Measurements from ENCODE around the gene TSKU.

The TSKU gene

DNA sequence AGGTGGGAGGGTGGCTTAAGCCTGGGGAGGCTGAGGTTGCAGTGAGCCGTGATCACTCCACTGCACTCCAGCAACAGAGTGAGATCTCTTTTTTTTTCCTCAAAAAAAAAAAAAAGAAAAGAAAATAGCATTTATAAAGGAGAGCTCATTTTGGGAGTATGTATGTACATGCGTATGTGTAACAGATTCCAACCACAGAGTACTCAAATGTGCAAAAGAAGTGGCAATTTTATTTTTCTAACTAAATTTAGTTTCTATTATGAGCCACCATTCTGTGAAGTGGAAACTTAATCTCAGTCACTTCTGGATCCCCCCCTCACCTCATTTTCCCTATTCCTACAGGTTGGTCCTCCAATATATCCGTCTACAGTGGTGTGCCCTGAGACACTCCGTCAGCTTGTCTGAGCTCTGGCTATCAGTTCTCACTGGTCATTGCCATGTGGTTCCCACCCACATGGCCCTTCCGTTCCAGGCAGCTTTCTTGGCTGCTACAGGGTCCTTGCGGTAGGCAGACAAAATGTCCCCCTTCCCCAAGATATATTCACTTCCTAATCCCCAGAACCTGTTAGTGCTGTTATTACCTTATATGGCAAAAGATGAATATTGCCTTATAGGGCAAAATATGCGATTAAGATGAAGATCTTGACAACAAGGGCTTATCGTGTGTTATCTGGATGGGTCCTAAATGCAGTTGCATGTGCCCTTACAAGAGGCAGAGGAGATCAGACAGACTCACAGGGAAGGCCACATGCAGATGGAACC is 35.8 kb upstream of the TSKU start:
- no peak overlapping the region for H3K9ac ChIP-seq (ENCODE audit: low read depth, low read length)
- DNase-seq = no peak

DNA sequence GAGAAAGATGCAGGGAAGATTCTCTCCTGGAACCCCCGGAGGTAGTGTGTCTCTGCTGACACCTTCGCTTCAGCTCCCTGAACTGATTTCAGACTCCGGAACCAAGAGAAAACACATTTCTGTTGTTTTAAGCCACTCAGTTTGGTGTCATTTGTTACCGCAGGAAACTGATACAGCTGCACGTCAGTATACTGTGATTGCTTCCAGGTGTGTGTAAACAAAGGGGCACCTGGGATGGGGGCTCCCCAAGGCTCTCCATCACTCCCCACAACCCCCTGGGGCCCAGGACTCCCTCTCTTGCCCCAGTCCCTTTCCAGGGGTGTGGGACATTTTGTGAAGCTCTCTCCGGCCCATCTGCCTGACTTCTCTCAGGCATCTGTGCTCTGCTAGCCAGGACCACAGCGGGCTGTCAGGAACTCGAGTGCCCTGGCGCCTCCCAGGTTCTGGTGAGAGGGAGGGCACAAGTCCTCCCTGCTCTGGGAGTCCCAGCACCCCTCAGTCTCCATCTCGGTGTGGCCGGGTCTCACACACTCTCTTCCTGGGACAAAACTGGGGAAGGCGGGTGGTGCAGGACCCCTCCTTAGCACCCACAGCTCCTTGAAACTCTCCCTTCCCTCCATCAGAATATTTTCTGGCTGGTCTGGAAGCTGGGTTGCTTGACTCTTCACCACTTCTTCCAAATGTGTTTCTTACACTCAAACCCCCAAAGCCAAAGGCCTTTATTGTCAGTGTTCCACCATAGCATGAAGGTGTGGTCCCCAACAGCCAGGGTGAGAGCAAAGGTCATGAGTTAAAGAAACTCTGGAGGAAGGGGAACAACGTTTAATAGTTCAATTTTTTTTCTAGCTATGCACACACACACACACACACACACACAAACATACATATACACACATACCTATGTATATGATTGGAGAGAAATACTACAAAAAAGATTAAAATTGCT is 35.0 kb upstream of the TSKU start:
- H3K27ac ChIP-seq (ENCODE audit: low read length) = no peak overlapping the region
- no peak overlapping the region for H3K4me2 ChIP-seq (ENCODE audit: insufficient read depth, low read length)
- ATAC-seq (ENCODE audit: insufficient read depth, low read depth) = no peak

More for the DNA sequence above, 35.8 kb upstream of the TSKU start:
- Histone ChIP-seq H3K27me3 (ENCODE audit: insufficient read depth, low read length, poor library complexity) (peaks cover 17% of the 10 kb centered on the region), H3K79me2 (ENCODE audit: insufficient read depth, low read length) (no peaks in the 10 kb centered on the region), H3K4me1 (ENCODE audit: insufficient read depth, low read length) (no peaks in the 10 kb centered on the region), H3K4me2 (ENCODE audit: insufficient read depth, low read length) (no peak overlapping the region), H3K27ac (ENCODE audit: low read length) (no peak overlapping the region), H3K4me3 (ENCODE audit: low read depth in 1 of 2, low read length in 2 of 2) (no peak overlapping the region), H3K9me3 (ENCODE audit: insufficient read depth, low read length, severe bottlenecking) (no peaks in the 10 kb centered on the region), H2AFZ (ENCODE audit: low read depth, low read length) (no peak overlapping the region), H3K36me3 (ENCODE audit: insufficient read depth, low read length) (no peaks in the 10 kb centered on the region), H4K20me1 (ENCODE audit: insufficient read depth, low read length) (peaks cover 2% of the 10 kb centered on the region)
- no peak for TF ChIP-seq EZH2 (IDR thresholded peaks at IDR 0.05; ENCODE audit: borderline replicate concordance, low read depth, low read length, severe bottlenecking)
- TF ChIP-seq, protein P1, sequence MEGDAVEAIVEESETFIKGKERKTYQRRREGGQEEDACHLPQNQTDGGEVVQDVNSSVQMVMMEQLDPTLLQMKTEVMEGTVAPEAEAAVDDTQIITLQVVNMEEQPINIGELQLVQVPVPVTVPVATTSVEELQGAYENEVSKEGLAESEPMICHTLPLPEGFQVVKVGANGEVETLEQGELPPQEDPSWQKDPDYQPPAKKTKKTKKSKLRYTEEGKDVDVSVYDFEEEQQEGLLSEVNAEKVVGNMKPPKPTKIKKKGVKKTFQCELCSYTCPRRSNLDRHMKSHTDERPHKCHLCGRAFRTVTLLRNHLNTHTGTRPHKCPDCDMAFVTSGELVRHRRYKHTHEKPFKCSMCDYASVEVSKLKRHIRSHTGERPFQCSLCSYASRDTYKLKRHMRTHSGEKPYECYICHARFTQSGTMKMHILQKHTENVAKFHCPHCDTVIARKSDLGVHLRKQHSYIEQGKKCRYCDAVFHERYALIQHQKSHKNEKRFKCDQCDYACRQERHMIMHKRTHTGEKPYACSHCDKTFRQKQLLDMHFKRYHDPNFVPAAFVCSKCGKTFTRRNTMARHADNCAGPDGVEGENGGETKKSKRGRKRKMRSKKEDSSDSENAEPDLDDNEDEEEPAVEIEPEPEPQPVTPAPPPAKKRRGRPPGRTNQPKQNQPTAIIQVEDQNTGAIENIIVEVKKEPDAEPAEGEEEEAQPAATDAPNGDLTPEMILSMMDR (IDR thresholded peaks at IDR 0.05; ENCODE audit: borderline replicate concordance, extremely low read depth, low read length, poor library complexity, severe bottlenecking) = no peak
- ATAC-seq (ENCODE audit: insufficient read depth, low read depth) = no peak

DNA sequence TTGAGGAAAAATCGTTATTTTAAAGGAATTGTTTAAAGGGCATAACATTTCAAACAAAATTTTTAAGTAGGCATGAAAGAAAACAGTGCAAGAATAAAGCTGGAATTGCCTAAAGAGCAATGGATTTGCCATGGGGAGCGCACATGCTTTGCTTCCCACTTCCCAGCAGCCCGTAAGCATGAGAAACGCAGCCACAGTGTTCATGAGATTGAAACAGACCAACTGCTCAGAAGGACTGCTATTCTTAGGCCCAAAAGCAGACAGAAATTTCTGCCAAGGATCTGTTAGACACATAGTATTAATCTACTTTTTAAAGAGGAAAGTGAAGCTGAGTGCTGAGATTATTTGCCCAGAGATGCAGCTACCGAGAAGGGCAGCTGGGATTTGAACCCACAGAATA is 34.2 kb upstream of the TSKU start:
- Histone ChIP-seq H3K27me3 (ENCODE audit: insufficient read depth, low read length, poor library complexity) (peaks cover 13% of the 10 kb centered on the region), H3K4me2 (ENCODE audit: insufficient read depth, low read length) (no peak overlapping the region), H3K4me1 (ENCODE audit: insufficient read depth, low read length) (no peaks in the 10 kb centered on the region), H3K4me3 (ENCODE audit: low read depth in 1 of 2, low read length in 2 of 2) (no peak overlapping the region), H3K36me3 (ENCODE audit: insufficient read depth, low read length) (no peaks in the 10 kb centered on the region), H3K9ac (ENCODE audit: low read depth, low read length) (no peak overlapping the region), H3K79me2 (ENCODE audit: insufficient read depth, low read length) (no peaks in the 10 kb centered on the region), H2AFZ (ENCODE audit: low read depth, low read length) (no peak overlapping the region), H3K27ac (ENCODE audit: low read length) (no peak overlapping the region), H3K9me3 (ENCODE audit: insufficient read depth, low read length, severe bottlenecking) (no peaks in the 10 kb centered on the region), H4K20me1 (ENCODE audit: insufficient read depth, low read length) (peaks cover 2% of the 10 kb centered on the region)
- DNase-seq (no peak), ATAC-seq (ENCODE audit: insufficient read depth, low read depth) (no peak)
- TF ChIP-seq, protein P1 (IDR thresholded peaks at IDR 0.05; ENCODE audit: borderline replicate concordance, extremely low read depth, low read length, poor library complexity, severe bottlenecking) = no peak
- TF ChIP-seq EZH2 (IDR thresholded peaks at IDR 0.05; ENCODE audit: borderline replicate concordance, low read depth, low read length, severe bottlenecking) = no peak

More for the DNA sequence above, 35.0 kb upstream of the TSKU start:
- Histone ChIP-seq H3K27me3 (ENCODE audit: insufficient read depth, low read length, poor library complexity) (peaks cover 16% of the 10 kb centered on the region), H4K20me1 (ENCODE audit: insufficient read depth, low read length) (peaks cover 2% of the 10 kb centered on the region), H3K9me3 (ENCODE audit: insufficient read depth, low read length, severe bottlenecking) (no peaks in the 10 kb centered on the region), H3K79me2 (ENCODE audit: insufficient read depth, low read length) (no peaks in the 10 kb centered on the region), H2AFZ (ENCODE audit: low read depth, low read length) (no peak overlapping the region), H3K4me3 (ENCODE audit: low read depth in 1 of 2, low read length in 2 of 2) (no peak overlapping the region), H3K4me1 (ENCODE audit: insufficient read depth, low read length) (no peaks in the 10 kb centered on the region), H3K9ac (ENCODE audit: low read depth, low read length) (no peak overlapping the region), H3K36me3 (ENCODE audit: insufficient read depth, low read length) (no peaks in the 10 kb centered on the region)
- no peak for DNase-seq
- TF ChIP-seq, protein P1 (IDR thresholded peaks at IDR 0.05; ENCODE audit: borderline replicate concordance, extremely low read depth, low read length, poor library complexity, severe bottlenecking) = no peak
- TF ChIP-seq EZH2 (IDR thresholded peaks at IDR 0.05; ENCODE audit: borderline replicate concordance, low read depth, low read length, severe bottlenecking) = no peak
